Omental fat pad (tissue), 4 donors: Measurements from ENCODE around the gene SATB1. TPM values are rescaled to one million over a fixed set of nuclear protein-coding genes. Genes with fewer than 3 reads are reported as not detected.

Source experiments
- ATAC-seq: fragments of 150-250 bp; one replicate; pipeline ENCODE4 v1.9.1; 2016; ENCODE audit warnings: mild to moderate bottlenecking, moderate library complexity; ENCODE audit not compliant: low FRiP score
- DNase-seq: peaks from one replicate; pipeline ENCODE4 v3.0.0-alpha.2; 2019; ENCODE audit warnings: low spot score
- CTCF ChIP-seq, 3 donors: fragments of 450-650 bp; IDR thresholded peaks; one replicate each; pipeline ENCODE4 v1.5.1; 2016 to 2017; ENCODE audit warnings: antibody characterized with exemption in 3 of 3, mild to moderate bottlenecking in 3 of 3, moderate library complexity in 2 of 3
- total RNA-seq, 4 donors: library from RNA; depleted of rRNA; stranded (reverse); fragments of >200 nt; gene quantifications; one replicate each; pipeline ENCODE4 v1.1.0, GENCODE V29; 2016

The SATB1 gene
- total RNA-seq, 4 donors from 2014 or later: 20.2 to 42.9 (median 30.6) TPM

- ATAC-seq: no peak
- no peak for TF ChIP-seq CTCF (IDR thresholded peaks at IDR 0.05)
- DNase-seq: no peak
Measured at GRCh38 chr3:18297126-18297525, 128.0 kb downstream of the SATB1 start.
